AG09319 (cell line): ENCODE measurements around the gene FPGS.
"Not testable (repeated sequence)": the region's sequence is repeated elsewhere in the genome, so short reads cannot be mapped to it uniquely, and the experiment has no call there.

Source experiments
- DNase-seq: peaks from one replicate; pipeline ENCODE4 v3.0.0-alpha.2; 2010; ENCODE audit warnings: low read depth; ENCODE audit errors: extremely low read depth
- TF ChIP-seq, protein P1 (sequence below): IDR thresholded peaks from 2 replicates; pipeline ENCODE4 v1.5.1; 2011; ENCODE audit warnings: low read depth, mild to moderate bottlenecking, inconsistent platforms, low read length, moderate library complexity

FPGS gene

DNA sequence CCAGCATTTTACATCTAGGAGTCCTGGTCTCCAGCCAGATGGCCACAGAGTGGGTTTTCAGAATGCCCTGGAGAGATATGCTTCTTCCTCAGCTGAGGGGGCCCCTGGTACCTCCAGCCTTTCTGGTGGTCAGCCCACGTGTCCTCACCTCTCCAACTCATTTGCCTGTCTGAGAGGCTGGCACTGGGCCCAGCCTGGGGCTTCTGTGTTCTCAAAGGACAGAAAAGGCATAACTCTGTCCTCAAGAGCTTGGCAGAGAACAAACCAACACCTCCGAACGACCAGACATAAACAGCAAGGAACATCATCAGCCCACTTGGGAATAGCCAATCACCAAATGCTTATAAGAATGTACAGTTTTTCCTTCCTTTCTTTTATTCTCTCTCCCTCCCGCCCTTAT lies 34.7 kb downstream of the FPGS start:
- TF ChIP-seq, protein P1, sequence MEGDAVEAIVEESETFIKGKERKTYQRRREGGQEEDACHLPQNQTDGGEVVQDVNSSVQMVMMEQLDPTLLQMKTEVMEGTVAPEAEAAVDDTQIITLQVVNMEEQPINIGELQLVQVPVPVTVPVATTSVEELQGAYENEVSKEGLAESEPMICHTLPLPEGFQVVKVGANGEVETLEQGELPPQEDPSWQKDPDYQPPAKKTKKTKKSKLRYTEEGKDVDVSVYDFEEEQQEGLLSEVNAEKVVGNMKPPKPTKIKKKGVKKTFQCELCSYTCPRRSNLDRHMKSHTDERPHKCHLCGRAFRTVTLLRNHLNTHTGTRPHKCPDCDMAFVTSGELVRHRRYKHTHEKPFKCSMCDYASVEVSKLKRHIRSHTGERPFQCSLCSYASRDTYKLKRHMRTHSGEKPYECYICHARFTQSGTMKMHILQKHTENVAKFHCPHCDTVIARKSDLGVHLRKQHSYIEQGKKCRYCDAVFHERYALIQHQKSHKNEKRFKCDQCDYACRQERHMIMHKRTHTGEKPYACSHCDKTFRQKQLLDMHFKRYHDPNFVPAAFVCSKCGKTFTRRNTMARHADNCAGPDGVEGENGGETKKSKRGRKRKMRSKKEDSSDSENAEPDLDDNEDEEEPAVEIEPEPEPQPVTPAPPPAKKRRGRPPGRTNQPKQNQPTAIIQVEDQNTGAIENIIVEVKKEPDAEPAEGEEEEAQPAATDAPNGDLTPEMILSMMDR = no peak
- DNase-seq = no peak

DNA sequence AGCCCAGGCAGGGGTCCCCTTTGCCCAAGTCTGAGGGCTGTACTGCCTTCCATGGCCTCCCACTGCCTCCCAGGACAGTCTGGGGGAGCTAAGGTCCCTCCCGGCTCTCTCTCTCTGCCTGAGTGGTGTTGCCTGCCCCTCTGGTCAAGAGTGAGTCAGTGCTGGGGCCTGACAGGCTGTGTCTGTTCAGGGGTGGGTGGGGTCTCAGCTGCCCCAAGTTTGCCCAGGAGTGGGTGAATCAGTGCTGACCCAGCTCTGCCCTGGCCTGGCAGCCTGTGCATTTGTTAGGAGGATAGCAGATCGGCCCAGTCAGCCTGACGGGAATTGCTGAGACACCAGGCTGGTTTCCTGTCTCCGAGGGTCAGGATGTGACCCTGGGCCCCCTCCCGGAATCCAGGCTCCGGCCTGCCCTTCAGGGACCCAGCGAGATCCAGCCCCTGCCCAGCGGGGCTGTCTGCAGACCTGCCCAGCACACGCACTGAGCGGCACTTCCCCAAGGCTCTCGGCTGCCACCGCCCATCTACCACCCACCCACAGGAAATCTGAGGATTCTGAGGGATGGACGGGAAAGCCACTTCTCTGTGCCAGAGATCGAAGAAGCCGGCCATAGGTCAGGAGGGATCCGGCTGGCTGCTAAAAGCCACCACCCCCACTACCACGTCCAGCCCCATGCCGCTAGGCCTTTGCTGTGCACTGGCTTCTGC lies 35.8 kb downstream of the FPGS start:
- TF ChIP-seq, protein P1 = no peak; the same call in 1 of the 2 replicates
- peak; percentile 86 for DNase-seq

DNA sequence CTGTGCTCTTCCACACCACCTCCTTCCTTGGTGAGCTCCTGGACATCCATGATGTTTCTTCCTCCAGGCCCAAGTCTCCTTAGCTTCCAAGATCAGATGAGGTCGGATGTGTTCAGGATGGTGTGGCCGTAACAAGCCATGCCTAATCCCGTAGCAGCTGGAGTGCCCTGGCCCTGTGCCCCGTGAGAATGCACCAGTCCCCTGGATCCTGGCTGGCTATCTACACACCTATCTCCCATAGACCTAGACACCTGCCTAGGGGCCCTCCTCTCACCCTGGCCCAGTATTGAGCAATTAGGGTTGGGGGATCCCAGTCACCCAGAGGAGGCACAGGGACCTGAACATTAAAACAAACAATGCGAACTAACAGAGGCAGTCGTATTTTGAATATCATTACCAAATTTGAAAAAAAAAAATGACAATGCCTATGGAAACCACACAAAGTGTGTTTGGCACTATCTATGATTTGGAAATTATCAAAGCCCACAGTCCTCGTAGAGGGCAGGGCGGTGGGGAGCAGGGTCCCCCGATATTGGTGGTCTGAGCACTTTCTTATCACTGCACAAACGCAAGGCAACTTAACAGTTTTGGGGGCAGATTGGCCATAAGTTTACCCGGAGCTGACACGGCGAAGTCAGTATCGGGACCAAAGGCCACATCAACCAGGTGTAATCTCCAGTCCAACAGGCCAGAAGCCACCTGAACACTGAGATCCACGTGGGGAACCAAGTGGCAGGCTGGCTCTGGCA lies 38.6 kb downstream of the FPGS start:
- TF ChIP-seq, protein P1 = no peak
- no peak for DNase-seq

DNA sequence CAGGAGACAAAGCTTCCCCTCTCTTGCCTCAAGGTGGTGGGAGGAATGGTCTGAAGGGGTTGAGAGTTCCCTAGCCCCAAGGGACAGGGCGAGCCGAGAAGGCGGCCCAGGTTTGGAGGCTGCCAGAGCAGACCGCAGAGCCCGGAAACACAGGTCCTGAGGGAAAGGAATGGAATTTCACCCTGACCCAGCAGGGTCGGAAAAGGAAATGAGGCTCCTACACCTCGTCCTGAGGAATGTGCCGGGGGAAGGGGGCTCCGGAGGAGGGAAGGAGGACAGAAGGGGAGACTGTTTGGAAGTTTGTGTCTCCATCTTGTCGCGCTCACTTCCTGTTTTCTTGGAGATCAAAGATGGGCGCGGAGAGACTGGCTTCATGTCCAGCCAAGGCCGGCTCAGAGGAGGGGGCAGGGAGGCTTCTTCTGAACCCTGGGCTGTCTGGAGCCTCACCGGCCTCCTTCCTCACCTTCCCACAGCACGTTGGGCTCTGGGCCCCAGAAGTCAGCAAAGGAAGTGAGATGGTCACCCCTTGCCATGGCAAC lies 42.2 kb downstream of the FPGS start:
- TF ChIP-seq, protein P1 = no peak

DNA sequence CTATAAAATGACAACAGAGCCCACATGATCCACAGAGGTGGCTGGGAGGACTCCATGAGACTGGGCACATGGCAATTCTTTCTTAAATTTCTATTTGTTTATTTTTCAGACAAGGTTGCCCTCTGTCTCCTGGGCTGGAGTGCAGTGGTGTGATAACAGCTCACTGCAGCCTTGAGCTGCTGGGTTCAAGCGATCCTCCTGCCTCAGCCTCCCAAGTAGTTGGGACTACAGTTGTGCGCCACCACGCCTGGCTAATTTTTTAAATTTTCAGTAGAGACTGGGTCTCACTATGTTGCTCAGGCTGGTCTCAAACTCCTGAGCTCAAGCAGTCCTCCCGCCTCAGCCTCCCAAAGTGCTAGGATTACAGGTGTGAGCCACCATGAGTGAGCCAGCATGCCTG lies 42.9 kb downstream of the FPGS start:
- DNase-seq = not testable (repeated sequence)

More for the DNA sequence above, 42.2 kb downstream of the FPGS start:
- DNase-seq = no peak

DNA sequence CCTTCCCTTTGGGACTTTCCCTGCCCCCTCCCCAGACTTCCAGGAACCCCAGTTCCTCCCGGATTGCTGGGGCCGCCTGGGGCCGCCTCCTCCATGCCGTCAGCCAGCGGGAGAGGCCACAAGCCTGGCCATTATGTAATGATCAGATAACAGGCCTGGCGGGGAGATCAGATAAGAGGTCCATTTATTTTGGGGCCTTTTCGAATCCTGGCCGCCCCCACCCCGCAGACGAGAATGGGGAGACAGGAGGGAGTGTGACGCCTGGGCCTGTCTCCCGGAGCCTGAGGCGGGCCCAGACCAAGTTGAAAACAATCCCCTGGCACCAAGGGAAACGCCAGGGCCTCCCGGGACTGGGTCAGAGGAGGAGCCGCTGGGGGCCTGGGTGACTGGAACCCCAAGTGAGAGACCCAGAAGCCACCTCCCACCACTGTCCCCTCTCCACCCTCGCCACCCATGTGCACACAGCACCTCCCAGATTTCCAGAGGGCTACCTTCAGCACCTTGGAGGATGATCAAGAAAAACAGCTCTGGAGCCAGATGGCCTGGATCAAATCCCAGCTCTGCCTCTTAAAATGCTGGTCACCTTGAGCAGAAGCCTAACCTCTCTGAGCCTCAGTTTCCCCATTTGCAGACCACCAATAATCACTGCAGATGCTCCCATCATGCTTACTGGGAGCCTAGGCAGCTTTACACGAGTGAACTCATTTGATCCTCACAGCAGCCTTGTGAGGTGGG lies 43.9 kb downstream of the FPGS start:
- DNase-seq = no peak
- TF ChIP-seq, protein P1 = no peak

DNA sequence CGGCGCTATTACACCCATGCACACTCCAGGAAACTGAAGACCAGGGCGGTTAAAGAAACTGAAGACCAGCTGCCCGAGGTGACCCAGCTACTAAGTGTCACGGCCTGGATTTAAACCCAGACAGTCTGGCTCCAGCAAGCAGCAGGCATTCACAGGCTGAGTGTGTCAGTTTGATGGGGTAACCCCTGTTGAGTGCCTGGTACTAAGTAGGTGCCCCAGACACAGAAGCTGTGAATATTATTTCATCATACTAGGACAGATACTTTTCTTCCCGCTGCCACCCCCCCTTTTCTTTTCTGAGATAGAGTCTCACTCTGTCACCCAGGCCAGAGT lies 44.5 kb downstream of the FPGS start:
- no peak for DNase-seq
- TF ChIP-seq, protein P1 = no peak
